ENCODE data around the gene BTRC.

DNA sequence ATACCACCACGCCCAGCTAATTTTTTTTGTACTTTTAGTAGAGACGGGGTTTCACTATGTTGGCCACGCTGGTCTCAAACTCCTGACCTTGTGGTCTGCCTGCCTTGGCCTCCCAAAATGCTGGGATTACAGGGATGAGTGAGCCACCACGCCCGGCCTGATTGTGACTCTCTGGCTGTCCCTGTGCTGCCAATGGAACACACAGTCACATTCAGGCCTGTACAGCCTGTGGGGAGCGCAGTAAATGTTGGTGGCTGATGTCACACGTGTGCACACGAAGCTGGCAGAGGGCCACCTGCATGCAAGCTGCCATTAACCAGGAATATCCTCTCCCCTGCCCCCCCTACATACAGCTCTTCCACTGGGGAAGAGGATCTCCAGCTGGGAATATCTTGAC, 212.0 kb downstream of the BTRC start:
- TF ChIP-seq, protein P1, sequence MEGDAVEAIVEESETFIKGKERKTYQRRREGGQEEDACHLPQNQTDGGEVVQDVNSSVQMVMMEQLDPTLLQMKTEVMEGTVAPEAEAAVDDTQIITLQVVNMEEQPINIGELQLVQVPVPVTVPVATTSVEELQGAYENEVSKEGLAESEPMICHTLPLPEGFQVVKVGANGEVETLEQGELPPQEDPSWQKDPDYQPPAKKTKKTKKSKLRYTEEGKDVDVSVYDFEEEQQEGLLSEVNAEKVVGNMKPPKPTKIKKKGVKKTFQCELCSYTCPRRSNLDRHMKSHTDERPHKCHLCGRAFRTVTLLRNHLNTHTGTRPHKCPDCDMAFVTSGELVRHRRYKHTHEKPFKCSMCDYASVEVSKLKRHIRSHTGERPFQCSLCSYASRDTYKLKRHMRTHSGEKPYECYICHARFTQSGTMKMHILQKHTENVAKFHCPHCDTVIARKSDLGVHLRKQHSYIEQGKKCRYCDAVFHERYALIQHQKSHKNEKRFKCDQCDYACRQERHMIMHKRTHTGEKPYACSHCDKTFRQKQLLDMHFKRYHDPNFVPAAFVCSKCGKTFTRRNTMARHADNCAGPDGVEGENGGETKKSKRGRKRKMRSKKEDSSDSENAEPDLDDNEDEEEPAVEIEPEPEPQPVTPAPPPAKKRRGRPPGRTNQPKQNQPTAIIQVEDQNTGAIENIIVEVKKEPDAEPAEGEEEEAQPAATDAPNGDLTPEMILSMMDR (IDR thresholded peaks at IDR 0.05), result no peak
- TF ChIP-seq ZFX (IDR thresholded peaks at IDR 0.05; ENCODE audit: borderline replicate concordance), result no peak
